ENCODE results near the gene CYP4A22.

CYP4A22 gene

DNA sequence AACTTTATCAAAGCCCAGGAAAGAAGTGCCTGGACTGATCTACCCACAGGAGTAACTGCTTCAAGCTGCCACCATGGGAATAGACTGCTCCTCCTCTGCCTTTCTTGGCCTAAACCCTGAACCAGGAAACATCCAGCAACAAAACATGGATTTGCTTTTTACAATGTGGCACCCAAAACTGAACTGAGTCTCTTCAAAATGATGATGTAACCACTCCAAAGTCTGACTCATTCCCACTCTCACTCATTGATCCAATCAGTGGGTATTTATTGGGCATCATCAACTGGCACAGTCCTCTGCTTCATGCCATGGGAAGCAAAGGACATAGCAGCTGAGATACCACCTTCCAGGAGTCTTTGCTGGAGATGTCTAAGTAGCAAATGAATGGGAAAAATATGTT lies 23.5 kb downstream of the CYP4A22 start:
- DNase-seq, result no peak

DNA sequence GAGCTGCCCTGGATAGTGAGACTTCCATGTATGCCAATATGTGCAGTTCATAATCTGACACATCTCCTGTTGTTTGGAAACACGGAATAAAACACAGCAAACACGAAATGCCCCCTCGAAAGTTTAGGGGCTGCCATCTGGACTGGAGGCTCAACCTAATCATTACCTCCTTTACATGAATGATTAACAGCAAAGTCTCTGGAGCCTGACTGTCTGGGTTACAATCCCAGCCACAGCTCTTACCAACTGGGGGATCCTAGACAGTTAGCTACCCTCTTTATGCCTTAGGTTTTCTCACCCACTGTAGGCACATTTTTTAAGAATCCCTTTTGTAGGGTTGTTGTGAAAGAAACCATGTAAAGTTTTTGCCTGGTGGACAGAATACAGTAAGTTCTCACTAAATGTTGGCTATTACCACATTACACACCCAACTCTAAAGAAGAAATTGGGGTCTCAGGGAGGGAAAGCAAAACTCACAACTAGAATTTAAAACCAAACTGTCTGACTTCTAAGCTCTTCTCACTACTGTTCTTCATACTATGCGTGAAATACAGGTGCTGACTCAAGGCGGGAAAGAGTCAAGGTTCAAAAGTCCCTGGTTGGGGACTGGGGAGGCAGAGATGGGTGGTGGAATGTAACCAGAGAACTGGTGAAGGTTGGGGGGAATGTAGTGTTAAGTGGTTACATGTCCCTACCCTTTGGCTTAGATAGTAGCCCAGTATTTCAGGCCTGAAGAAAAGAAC lies 24.2 kb downstream of the CYP4A22 start:
- no peak for DNase-seq

DNA sequence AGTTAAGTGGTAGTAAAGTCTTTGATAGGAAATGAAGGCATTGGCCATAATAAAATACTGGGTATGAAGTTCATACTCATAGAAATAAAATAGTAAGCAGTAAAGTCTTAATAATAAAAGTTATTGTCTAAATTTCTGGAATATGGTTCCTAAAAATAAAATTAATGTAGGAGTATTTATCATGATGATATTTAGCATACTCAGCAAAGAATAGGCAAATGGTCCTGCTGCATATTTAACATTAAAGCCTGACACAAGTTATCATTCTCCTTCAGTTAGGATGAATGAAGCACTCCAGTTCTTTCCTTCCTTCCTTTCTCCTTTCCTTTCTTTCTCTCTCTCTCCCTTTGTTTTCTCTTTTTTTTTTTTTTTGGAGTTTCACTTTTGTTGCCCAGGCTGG lies 27.3 kb downstream of the CYP4A22 start:
- no peak for DNase-seq

DNA sequence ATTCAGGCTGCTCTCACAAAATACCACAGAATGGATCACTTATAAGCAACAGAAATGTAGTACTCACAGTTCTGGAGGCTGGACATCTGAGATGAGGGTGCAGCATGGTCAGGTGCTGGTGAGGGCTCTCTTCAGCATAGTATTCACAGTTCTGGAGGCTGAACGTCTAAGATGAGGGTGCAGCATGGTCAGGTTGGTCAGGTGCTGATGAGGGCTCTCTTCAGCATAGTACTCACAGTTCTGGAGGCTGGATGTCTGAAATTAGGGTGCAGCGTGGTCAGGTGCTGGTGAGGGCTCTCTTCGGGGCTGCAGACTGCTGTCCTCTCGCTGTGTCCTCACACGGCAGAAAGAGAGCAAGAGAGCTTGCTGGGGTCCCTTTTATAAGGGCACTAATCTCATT lies 35.5 kb downstream of the CYP4A22 start:
- no peak for DNase-seq

DNA sequence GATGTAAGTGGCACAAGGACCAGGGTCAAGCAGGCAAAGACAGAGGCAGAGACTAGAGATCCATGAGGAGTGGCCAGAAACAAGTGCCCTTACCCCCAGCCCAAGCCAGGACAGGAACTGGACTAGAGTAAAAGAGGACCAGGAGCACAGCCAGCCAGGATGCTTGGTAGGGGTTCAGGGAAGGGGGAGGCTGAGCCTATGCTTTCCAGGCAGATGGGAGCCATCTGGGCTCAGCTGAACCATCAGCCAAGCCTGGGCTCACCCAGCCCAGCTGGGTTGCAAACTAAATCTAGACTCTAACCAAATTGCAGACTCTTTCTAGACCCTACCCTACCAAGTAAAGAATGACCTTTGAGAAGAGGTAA lies 37.4 kb downstream of the CYP4A22 start:
- no peak for DNase-seq

DNA sequence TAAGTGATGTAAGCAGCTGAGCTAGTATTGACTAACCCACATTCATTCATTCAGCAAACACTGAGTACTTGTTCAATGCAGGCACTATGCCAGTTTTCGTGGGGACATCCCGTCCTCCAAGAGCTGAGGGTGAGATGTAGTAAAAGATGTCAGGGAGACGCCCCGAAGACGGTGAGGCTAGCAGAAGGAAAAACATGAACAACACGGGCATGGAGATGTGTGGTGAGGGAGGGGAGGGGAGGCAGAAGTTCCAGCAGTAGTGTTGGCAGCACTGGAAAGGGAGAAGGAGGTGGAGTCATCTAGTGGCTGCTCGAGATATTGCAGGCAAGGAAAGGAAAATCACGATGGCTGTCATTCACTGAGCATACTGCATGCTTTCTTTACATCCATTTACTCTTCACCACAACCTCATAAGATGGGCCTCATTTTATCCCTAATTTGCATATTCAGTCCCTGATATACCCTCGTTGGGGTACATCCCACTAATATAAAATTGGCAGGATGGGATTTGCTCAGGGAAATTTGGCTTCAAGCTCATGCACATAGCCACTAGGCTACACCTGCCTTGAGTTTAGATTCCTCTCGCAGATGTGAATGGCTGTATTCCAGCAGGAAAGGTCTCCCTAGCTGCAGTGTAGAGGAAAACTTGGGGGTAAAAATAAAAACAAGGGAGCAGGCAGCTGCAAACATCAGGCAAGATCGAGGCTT lies 38.1 kb downstream of the CYP4A22 start:
- DNase-seq, result peak; percentile 14

DNA sequence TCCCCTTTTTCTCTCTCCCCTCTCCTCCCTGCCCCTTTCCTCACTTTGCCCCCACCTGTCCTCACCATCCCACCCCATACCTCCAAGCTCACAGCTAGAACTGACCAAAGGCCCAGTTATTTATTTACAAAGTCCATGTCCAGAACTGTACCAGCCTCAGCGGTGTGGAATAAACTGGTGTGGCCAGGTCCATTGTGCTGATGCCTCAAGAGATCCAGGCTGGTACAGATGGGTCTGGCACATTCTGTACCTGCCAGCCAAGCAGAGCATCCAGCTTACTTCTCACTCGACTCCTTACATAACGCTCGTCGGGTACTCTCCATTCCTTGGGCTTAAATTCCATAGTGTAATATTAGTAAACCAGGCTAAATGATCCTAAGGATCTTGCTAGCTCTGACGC lies 40.8 kb downstream of the CYP4A22 start:
- DNase-seq, result no peak

DNA sequence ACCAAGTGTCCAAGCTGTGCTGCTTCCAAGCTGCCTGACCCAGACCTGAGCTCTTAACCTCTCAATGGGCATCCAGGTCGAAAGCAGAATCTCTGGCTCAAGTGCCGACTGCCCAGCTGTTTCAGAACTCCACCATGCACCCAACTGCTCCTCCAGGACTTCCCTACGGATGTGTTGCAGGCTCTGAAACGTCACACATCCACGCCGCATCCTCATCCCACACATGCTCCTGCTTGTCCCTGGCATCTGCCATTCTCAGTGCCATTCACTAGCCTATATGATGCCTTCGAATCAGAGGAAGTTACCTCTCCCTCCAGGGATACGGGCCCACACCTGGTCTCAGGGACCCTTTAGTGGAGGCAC lies 41.4 kb downstream of the CYP4A22 start:
- DNase-seq, result no peak

DNA sequence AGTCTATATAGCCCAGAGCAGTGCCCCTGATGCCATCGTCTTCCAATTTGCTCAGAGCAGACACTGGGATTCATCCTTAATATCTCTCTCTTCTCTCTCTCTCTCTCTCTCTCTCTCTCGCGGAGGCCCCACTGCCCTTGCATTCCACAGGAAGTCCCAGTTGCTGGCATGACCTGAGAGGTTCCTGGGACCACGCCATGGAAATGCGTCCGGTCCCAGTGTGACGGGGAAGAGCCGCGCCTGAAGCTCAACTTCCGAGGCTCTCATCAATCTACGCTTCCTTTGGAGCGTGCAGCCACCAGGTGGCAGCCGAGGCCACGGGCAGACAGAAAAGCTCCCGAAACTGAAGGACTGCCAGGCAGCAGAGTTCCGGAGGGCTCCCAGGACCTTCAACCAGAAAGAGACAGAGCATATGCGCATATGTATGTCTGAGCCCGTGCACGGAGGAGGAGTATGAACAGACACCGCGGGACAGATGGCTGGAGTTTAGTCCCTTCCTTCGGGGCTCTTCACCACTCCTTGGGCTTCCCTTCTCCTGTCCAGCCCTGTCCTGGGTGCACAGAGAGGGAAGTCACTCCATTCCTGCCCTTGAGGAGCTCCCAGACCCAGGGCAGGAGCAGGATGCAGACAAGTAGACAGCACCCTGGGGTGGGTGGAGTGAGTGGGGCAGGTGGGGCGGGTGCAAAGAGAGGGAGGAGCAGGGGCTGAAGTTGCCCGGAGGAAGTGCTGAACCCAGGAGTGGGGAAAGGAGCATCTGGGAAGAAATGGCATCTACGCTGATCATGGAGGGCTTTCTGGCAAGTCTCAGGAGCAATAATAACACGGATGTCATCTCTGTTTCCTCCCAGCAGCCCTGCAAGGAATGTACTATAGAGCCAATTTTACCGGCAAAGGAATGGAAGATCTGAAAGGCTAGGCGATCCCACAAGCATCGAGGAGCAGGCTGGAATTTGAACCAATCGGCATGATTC lies 42.1 kb downstream of the CYP4A22 start:
- DNase-seq, result peak; percentile 70

DNA sequence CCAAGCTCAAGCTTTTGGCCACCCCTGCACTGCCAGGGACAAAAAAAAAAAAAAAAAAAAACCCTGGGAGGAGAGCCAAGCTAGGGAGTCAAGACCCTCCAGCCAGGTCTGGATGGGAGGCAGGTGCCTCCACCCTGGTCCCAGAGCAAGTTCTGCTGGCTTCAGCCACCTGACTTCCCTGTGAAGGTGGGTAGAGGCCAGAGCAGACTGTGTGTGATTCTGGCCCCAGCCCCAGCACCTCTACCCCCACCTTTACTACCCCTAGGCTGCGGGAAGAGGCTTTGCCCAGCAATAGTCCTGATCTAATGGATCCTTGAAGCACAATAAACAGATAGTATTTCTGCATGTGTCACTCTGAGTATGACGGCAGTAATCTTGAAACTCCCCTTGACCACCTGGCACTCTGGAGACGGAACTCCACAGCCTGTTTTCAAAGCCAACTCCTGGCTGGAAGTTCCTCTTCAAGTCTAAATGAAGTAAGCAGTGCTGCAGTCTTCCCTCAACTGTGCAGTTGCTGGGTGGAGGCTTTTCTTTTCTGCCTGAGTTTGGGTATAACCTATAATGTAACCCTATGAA lies 42.8 kb downstream of the CYP4A22 start:
- DNase-seq, result no peak

DNA sequence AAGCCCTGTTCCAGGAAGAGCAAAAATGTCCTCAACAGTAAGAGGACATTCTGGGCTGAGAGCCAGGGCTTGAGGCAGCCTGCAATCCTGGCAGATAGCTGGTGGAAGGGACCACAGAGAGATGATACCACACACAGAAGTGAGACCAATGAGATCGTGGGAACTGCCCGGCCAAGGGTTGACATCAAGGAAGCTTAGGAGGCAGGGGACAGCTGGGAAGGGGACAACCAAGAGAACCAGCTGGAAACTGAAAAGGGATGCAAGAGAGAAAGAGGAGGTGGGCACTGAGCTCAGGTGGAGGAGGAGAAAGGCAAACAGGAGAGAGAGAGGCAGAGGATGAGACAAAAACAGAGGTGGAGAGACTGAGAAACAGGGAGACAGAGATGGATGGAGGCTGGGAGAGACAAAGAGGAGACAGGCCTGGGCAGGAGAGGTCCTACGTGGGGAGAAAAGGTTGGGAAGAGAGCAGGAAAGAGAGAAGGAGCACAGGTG lies 43.4 kb downstream of the CYP4A22 start:
- DNase-seq, result no peak

DNA sequence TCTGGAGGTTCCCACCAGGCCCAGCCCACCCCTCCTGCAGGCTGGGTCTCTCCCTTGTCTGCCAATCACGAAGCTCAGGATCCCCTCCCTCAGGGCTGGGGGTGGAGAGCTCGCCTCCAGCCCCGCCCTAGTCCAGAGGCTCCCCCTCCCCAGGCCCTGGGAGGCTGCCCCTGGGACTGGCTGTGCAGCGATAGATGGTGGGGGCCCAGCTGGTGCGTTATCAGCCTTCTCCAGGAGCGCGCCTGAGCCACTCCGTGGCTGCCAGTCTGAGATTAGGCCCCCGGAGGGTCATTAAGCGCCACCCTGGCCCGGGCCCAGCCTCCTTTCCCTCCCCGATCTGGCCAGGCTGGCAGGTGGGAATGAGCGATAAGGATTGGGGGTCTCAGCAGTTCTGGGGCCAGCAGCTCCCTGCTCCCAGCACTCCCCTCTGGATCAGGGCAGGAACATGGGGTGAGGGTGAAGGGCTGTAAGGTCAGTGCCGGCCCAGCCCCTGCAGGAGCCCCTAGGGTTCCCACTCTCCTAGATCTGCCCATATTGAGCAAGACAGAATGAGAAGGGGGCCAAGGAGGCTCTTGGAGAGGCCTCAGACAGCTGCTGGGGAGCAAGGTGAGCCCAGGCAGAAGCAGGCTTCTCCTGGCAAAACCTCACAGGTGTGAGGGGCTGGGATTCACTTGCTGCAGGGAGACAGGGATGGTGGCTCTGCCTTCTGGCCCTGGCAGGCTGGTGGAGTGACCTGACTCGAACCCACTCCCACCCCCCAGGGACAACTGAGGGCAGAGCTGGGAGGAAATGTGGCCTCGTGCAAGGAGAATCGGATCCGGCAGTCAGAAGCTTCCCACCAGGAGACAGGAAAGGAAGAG lies 44.1 kb downstream of the CYP4A22 start:
- no peak for DNase-seq

DNA sequence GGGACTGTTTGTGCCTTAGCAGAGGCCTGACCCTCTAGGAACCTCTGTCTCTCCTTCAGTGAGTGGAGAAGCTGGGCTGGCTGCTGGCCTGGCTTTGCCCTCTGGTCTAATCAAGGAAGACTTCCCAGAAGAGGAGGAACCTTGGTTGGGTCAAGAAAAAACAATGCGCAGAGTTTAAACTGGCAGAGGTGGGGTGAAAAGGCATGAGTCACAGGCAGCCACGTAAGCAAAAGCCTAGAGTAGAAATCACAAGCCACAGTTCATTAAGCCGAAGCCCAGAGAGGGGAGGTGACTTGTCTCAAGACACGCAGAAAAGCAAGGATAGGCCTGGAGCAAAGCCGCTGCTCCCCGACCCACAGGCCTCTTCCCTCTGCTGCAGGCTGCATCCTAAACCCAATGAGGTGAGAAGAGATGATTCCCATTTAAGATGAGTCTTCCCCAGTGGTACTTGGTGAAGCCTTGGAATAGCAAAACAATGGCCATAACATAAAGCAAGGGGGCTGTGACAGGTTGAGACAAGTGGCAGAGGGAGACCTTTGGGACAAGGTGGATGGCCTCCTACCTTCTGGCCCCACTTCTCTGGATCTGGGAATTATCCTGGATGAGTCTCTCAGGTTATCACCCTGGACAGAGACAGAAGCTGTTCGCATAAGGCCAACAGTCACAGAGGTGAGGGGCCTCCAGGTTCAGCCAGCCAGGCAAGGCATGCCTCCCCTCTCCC lies 44.9 kb downstream of the CYP4A22 start:
- no peak for DNase-seq

DNA sequence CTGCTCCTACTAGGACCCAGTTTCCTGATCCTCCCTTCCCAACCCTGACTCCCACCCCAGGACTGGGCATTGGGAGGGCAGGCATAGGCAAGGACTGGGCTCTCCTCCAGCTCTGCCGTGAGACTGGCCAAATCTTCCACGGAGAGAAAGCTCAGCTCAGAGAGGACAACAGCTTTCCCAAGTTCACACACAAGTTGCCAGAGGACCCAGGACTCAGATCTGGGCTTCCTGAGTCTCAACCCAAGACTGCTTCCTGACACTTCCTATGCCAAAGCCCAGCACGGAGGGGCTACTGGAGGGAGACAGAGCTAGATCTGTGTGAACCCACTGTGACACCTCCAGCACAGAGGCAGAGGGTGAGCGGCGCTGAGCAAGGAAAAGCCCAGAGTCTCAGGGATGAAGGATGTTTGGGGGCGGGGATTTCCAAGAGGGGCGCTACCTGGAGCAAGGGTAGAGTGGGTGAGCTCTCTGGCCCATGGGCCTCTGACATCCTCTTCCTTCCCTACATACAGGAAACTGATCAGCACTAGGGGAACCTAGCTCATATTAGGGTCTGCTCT lies 45.5 kb downstream of the CYP4A22 start:
- no peak for DNase-seq

DNA sequence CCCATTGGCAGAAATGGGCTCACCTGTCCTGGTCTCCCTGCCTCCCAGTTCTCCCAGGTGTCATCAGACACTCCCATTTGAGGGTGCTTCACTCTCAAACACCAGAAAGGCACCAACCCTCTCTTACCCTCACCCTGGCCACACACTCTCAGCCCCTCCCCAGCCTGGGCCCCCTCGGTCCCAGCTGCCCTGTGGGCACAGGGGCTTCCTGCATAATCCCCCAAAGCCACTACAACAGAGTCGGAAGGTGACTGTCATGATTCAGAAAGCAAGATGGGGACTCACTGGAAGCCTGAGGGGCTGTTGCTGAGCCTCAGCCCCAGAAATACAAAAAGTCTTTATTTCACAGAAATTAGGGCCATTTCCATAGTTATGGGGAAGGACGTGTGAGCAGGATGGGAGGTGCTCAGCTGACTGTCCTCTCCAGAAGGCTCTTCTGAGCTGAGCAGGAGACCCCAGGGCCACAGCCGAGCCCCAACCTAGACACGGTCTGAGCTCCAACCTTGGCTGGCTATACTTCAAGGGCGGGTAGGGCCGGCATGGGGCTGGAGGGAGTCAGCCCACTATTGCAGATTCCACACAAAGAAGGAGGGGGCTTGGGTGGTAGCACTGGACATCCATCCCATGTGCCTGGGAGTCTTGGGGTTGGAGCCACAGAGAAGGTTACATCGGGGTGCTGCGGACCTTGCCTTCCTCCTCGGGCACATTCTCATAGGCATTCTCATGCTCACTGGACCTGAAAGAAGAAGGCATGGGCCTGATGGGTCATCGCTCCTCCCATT lies 46.3 kb downstream of the CYP4A22 start:
- DNase-seq, result no peak

DNA sequence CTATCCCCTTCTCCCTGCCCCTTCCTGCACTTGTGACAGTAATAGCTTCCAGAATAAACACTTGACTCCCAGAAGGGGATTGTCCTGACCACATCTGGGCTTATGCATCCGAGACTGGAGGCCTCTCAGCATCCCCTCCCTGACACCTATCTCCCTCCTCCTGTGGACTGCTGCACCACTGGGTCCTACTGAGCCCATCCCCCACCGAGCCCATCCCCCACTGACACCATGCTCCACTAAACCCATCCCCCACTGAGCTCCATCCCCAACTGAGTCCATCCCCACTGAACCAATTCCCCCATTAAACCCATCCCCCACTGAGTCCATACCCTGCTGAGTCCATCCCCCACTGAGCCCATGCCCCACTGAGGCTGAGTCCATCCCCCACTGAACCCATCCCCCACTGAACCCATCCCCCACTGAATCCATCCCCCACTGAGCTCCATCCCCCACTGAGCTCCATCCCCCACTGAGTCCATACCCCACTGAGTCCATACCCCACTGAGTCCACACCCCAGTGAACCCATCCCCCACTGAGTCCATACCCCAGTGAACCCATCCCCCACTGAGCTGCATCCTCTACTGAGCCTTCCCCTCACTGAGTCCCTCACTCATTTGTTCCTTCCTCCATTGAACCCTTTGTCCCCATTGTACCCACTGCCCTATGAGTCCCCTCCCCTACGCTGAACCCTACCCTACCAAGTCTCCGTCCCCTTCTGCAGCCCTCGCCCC lies 47.0 kb downstream of the CYP4A22 start:
- no peak for DNase-seq

DNA sequence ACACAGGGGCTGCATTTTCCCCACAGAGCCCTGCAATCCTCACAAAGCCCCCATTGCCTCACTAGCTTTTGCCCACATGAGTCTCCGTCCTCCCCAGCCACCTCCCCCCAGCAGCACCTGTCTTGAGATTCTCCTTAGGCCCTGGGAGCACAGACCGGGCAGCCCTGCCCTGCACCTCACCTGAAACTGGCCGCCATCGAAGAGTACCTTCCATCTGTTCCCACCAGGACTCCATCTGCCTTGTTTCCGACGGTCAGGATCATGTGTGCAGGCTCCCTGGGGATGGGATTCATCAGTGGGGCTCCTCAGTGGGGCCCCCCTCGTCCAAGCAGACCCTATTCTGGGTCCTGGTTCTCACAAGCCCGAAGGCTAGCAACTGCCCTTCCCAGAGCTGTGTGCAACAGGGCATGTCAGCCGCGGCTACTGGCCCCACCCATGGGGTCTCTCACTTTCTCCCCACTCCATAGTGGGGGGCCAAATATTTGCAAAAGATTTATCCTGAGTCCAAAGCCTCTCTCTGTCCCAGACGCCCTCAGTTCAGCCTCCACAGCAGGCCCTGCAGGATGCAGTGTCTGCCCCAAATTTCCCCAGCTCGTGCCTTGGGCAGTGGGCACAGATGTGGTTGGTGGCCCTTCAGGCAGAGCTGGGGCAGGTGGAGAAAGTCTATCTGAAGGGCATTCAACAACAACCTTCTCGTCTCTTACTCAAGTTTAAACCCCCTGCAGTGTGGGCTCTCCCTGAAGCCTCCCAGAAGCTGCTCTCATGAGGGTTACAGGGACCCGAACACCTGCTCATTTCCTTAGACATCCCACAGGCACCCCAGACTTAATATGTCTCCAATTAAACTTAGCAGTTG lies 47.8 kb downstream of the CYP4A22 start:
- DNase-seq, result no peak

Data from NCI-H526 treated with DMSO at 0.1 percent for 48 hours (cell line).